ENCODE results near the gene ALK.

- no peak for TF ChIP-seq GATA2 (IDR thresholded peaks at IDR 0.05; ENCODE audit: low read depth, low read length)
- TF ChIP-seq GATA3 (IDR thresholded peaks at IDR 0.05; ENCODE audit: low read depth, low read length): no peak
Measured at GRCh38 chr2:29166242-29167039, 754.9 kb downstream of the ALK start.
